Measurements from ENCODE around the gene NBEAL2.
"Not testable (repeated sequence)": the region's sequence is repeated elsewhere in the genome, so short reads cannot be mapped to it uniquely, and the experiment has no call there.

The NBEAL2 gene

DNA sequence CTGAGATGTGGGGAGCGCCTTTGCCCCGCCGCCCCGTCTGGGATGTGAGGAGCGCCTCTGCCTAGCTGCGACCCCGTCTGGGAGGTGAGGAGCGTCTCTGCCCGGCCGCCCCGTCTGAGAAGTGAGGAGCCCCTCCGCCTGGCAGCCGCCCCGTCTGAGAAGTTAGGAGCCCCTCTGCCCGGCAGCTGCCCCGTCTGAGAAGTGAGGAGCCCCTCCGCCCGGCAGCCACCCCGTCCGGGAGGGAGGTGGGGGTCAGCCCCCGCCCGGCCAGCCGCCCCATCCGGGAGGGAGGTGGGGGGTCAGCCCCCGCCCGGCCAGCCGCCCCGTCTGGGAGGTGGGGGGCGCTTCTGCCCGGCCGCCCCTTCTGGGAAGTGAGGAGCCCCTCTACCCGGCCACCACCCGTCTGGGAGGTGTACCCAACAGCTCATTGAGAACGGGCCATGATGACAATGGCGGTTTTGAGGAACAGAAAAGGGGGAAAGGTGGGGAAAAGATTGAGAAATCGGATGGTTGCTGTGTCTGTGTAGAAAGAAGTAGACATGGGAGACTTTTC is 15.4 kb upstream of the NBEAL2 start:
- ATAC-seq = not testable (repeated sequence)

DNA sequence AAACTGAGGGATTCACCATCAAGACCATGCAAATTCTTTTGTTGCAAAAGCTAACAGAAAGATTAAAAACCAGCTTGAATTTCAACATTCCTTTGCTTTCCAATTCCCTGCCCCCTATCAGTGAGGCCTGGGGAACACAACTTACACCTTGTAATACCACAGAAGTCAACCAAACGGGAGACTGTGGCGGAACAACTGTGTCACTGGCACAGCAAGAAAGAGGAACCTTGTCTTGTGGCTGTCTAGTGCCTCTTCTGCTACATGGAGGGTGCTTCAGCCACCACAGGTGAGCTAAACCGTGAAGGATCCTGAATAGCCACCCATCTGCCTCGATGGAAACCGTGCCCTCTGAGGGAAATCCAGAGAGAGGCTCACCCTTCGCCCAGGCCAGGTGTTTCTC is 14.3 kb upstream of the NBEAL2 start:
- ATAC-seq = no peak
- no peak for TF ChIP-seq ARNTL (CRISPR knock-in tag; IDR thresholded peaks at IDR 0.05; ENCODE audit: borderline replicate concordance, low read depth)
- TF ChIP-seq, protein P1, sequence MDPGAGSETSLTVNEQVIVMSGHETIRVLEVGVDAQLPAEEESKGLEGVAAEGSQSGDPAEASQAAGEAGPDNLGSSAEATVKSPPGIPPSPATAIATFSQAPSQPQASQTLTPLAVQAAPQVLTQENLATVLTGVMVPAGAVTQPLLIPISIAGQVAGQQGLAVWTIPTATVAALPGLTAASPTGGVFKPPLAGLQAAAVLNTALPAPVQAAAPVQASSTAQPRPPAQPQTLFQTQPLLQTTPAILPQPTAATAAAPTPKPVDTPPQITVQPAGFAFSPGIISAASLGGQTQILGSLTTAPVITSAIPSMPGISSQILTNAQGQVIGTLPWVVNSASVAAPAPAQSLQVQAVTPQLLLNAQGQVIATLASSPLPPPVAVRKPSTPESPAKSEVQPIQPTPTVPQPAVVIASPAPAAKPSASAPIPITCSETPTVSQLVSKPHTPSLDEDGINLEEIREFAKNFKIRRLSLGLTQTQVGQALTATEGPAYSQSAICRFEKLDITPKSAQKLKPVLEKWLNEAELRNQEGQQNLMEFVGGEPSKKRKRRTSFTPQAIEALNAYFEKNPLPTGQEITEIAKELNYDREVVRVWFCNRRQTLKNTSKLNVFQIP (CRISPR knock-in tag; IDR thresholded peaks at IDR 0.05; ENCODE audit: borderline replicate concordance, low read depth) = no peak
- no peak for TF ChIP-seq ISL1 (CRISPR knock-in tag; IDR thresholded peaks at IDR 0.05)
- TF ChIP-seq, protein P2, sequence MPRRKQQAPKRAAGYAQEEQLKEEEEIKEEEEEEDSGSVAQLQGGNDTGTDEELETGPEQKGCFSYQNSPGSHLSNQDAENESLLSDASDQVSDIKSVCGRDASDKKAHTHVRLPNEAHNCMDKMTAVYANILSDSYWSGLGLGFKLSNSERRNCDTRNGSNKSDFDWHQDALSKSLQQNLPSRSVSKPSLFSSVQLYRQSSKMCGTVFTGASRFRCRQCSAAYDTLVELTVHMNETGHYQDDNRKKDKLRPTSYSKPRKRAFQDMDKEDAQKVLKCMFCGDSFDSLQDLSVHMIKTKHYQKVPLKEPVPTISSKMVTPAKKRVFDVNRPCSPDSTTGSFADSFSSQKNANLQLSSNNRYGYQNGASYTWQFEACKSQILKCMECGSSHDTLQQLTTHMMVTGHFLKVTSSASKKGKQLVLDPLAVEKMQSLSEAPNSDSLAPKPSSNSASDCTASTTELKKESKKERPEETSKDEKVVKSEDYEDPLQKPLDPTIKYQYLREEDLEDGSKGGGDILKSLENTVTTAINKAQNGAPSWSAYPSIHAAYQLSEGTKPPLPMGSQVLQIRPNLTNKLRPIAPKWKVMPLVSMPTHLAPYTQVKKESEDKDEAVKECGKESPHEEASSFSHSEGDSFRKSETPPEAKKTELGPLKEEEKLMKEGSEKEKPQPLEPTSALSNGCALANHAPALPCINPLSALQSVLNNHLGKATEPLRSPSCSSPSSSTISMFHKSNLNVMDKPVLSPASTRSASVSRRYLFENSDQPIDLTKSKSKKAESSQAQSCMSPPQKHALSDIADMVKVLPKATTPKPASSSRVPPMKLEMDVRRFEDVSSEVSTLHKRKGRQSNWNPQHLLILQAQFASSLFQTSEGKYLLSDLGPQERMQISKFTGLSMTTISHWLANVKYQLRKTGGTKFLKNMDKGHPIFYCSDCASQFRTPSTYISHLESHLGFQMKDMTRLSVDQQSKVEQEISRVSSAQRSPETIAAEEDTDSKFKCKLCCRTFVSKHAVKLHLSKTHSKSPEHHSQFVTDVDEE (CRISPR knock-in tag; IDR thresholded peaks at IDR 0.05) = no peak
- TF ChIP-seq, protein P3, sequence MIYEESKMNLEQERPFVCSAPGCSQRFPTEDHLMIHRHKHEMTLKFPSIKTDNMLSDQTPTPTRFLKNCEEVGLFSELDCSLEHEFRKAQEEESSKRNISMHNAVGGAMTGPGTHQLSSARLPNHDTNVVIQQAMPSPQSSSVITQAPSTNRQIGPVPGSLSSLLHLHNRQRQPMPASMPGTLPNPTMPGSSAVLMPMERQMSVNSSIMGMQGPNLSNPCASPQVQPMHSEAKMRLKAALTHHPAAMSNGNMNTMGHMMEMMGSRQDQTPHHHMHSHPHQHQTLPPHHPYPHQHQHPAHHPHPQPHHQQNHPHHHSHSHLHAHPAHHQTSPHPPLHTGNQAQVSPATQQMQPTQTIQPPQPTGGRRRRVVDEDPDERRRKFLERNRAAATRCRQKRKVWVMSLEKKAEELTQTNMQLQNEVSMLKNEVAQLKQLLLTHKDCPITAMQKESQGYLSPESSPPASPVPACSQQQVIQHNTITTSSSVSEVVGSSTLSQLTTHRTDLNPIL (CRISPR knock-in tag; IDR thresholded peaks at IDR 0.05; ENCODE audit: low read depth) = no peak
- TF ChIP-seq, protein P4, sequence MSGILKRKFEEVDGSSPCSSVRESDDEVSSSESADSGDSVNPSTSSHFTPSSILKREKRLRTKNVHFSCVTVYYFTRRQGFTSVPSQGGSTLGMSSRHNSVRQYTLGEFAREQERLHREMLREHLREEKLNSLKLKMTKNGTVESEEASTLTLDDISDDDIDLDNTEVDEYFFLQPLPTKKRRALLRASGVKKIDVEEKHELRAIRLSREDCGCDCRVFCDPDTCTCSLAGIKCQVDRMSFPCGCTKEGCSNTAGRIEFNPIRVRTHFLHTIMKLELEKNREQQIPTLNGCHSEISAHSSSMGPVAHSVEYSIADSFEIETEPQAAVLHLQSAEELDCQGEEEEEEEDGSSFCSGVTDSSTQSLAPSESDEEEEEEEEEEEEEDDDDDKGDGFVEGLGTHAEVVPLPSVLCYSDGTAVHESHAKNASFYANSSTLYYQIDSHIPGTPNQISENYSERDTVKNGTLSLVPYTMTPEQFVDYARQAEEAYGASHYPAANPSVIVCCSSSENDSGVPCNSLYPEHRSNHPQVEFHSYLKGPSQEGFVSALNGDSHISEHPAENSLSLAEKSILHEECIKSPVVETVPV (CRISPR knock-in tag; IDR thresholded peaks at IDR 0.05) = no peak
- no peak for TF ChIP-seq BACH2 (CRISPR knock-in tag; IDR thresholded peaks at IDR 0.05; ENCODE audit: borderline replicate concordance)
- TF ChIP-seq ZNF70 (CRISPR knock-in tag; IDR thresholded peaks at IDR 0.05) = no peak
- TF ChIP-seq, protein P5, sequence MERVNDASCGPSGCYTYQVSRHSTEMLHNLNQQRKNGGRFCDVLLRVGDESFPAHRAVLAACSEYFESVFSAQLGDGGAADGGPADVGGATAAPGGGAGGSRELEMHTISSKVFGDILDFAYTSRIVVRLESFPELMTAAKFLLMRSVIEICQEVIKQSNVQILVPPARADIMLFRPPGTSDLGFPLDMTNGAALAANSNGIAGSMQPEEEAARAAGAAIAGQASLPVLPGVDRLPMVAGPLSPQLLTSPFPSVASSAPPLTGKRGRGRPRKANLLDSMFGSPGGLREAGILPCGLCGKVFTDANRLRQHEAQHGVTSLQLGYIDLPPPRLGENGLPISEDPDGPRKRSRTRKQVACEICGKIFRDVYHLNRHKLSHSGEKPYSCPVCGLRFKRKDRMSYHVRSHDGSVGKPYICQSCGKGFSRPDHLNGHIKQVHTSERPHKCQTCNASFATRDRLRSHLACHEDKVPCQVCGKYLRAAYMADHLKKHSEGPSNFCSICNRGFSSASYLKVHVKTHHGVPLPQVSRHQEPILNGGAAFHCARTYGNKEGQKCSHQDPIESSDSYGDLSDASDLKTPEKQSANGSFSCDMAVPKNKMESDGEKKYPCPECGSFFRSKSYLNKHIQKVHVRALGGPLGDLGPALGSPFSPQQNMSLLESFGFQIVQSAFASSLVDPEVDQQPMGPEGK (CRISPR knock-in tag; IDR thresholded peaks at IDR 0.05; ENCODE audit: borderline replicate concordance) = no peak
- TF ChIP-seq CSDC2 (CRISPR knock-in tag; IDR thresholded peaks at IDR 0.05) = no peak
- TF ChIP-seq TCF4 (CRISPR knock-in tag; IDR thresholded peaks at IDR 0.05; ENCODE audit: borderline replicate concordance) = no peak
- TF ChIP-seq ZFP3 (CRISPR knock-in tag; IDR thresholded peaks at IDR 0.05) = no peak
- no peak for TF ChIP-seq TOX (CRISPR knock-in tag; IDR thresholded peaks at IDR 0.05; ENCODE audit: borderline replicate concordance)
- TF ChIP-seq ZFP30 (CRISPR knock-in tag; IDR thresholded peaks at IDR 0.05) = no peak
- TF ChIP-seq ZC3H10 (CRISPR knock-in tag; IDR thresholded peaks at IDR 0.05) = no peak

DNA sequence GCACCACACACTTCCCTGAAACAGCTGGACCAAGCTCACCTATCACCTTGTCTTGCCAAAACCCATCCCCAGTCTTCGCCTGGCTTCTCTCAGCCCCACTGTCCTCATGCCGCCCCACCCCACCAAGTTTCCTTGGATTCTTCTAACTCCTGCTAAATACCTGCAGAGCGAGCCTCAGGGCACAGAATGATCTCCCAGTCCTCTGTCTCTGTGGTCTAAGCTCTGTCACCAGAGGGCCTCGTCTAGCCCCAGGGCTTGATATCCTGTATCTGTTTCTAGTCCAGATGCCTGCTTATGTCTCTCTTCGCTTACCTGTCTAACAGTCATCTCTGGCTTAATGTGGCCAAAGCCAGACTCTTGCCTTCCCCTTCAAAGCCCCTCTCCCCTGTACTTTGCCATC is 12.7 kb upstream of the NBEAL2 start:
- no peak for ATAC-seq
- TF ChIP-seq ZFP30 (CRISPR knock-in tag; IDR thresholded peaks at IDR 0.05) = no peak
- no peak for TF ChIP-seq RARB (CRISPR knock-in tag; IDR thresholded peaks at IDR 0.05)
- no peak for TF ChIP-seq OSR1 (CRISPR knock-in tag; IDR thresholded peaks at IDR 0.05)
- TF ChIP-seq ZNF70 (CRISPR knock-in tag; IDR thresholded peaks at IDR 0.05) = no peak
- no peak for TF ChIP-seq ESRRG (CRISPR knock-in tag; IDR thresholded peaks at IDR 0.05)
- TF ChIP-seq ZFP3 (CRISPR knock-in tag; IDR thresholded peaks at IDR 0.05) = no peak
- no peak for TF ChIP-seq ARNTL (CRISPR knock-in tag; IDR thresholded peaks at IDR 0.05; ENCODE audit: borderline replicate concordance, low read depth)
- TF ChIP-seq ISL1 (CRISPR knock-in tag; IDR thresholded peaks at IDR 0.05) = no peak
- TF ChIP-seq, protein P2 (CRISPR knock-in tag; IDR thresholded peaks at IDR 0.05) = no peak
- TF ChIP-seq ZNF8 (CRISPR knock-in tag; IDR thresholded peaks at IDR 0.05) = no peak
- no peak for TF ChIP-seq ZC3H10 (CRISPR knock-in tag; IDR thresholded peaks at IDR 0.05)
- TF ChIP-seq SNAI2 (CRISPR knock-in tag; IDR thresholded peaks at IDR 0.05) = no peak
- TF ChIP-seq GLIS3 (CRISPR knock-in tag; IDR thresholded peaks at IDR 0.05) = no peak
- TF ChIP-seq, protein P1 (CRISPR knock-in tag; IDR thresholded peaks at IDR 0.05; ENCODE audit: borderline replicate concordance, low read depth) = no peak
- TF ChIP-seq ZNF565 (CRISPR knock-in tag; conservative IDR thresholded peaks at IDR 0.05; ENCODE audit: low read depth) = no peak
- no peak for TF ChIP-seq TCF4 (CRISPR knock-in tag; IDR thresholded peaks at IDR 0.05; ENCODE audit: borderline replicate concordance)
- TF ChIP-seq, protein P3 (CRISPR knock-in tag; IDR thresholded peaks at IDR 0.05; ENCODE audit: low read depth) = no peak
- no peak for TF ChIP-seq BACH2 (CRISPR knock-in tag; IDR thresholded peaks at IDR 0.05; ENCODE audit: borderline replicate concordance)
